Dermis microvascular lymphatic vessel endothelial cell (primary cell): ENCODE results near the gene USP7. TPM values are rescaled to one million over a fixed set of nuclear protein-coding genes. Genes with fewer than 3 reads are reported as not detected.
"Not testable (repeated sequence)": the region's sequence is repeated elsewhere in the genome, so short reads cannot be mapped to it uniquely, and the experiment has no call there.

Experiments used
- DNase-seq, 2 donors: peaks; one replicate each; pipeline versions ENCODE4 v3.0.0 to v3.0.0-alpha.2; 2010; ENCODE audit warnings: low read depth in 2 of 2
- total RNA-seq: library from RNA; depleted of rRNA; stranded (reverse); fragments of >200 nt; gene quantifications from 2 replicates; pipeline ENCODE4 v1.2.1, GENCODE V29; 2014

Gene USP7
- total RNA-seq, 1 donor from 2014 or later = 42.0 TPM

- DNase-seq = no peak
These were observed 116.1 kb downstream of the USP7 start for GRCh38 chr16:8847623-8848022.

- no peak for DNase-seq
These were observed 116.6 kb downstream of the USP7 start for GRCh38 chr16:8847145-8847544.

DNA sequence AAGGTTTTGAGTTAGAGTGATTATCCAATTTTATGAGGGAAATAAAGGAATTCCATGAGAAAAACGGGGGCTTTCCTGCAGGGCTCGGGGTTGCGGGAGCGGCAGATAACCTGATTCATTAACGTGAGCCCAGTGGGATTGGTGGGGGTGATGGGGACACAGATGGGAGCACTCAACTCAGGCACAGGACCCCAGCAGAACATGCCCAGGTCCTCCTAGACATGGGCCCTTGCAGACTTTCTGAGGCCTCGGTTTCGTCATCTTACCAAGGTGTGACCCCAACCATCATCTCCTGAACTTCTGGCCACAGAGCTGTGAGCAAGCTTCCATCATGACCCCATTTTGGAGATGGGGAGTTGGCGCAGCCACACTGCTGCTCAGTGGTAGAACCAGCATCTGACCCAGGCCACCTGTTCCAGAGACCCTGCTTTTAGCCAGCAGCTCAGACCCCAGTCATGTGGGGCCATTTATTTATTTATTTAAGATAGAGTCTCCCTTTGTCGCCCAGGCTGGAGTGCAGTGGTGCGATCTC, 117.2 kb downstream of the USP7 start:
- DNase-seq = no peak

- no peak for DNase-seq
These were observed 117.9 kb downstream of the USP7 start for GRCh38 chr16:8845699-8846298.

DNA sequence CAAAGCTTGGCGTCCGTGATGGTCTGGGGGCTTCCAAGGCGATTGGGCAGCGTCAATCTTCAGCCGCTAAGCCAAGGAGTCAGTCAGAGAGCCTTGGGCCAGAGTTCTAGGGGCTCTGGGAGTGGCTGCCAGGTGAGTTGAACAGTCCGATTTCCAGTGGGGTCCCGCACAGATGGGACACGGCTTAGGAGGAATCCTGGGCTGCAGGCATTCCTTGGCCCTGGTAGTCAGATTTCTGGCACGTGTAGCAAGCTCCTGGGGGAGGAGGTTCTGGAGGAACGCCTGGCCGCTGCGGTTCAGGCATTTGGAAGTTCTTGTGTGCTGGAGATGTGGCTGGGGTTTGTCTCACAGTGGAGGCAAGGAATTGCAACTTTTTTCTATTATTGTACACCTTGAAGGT, 120.4 kb downstream of the USP7 start:
- DNase-seq = not testable (repeated sequence)

Other genes with a start within 250 kb of the USP7 start
- 4.4 and 4.8 TPM in 2 replicates for gene TMEM186, start 166.3 kb downstream of the USP7 start, total RNA-seq
- 13.5 and 17.8 TPM in 2 replicates for gene PMM2, start 166.1 kb downstream of the USP7 start, total RNA-seq
- 148 and 152 TPM in 2 replicates for gene CARHSP1, start 94.9 kb downstream of the USP7 start, total RNA-seq
- gene LITAFD, start 81.6 kb downstream of the USP7 start, total RNA-seq = not detected in 2 replicates
- 45.7 and 50.7 TPM in 2 replicates for gene HAPSTR1, start 127.7 kb upstream of the USP7 start, total RNA-seq